ENCODE measurements around the gene CFAP54. TPM values are rescaled to one million over a fixed set of nuclear protein-coding genes. Genes with fewer than 3 reads are reported as not detected.

Gene CFAP54
- total and polyA plus RNA-seq, 2 donors (not counting 3 experiments of a cell fraction or from before 2014, with no cell fraction given): 3.6 to 26.9 TPM

DNA sequence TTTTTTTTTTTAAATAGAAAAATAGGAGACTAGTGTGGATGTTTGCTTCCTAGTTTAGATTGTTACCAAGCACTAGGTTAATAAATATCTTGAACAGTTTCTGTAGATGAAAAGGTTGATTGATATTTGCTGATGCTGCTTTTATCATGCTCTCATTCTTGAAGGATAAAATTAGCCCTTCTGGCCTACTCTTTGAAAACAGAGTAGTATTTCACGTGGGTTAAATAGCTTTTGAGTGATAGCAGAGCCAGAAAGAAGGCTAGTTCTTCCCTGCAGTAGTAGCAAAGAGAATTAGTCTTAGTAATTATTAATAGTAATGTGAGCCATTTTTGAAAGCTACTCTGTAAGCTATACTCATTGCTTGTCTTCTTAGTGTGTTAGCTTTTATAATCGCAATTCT is 422.9 kb downstream of the CFAP54 start:
- dilution Hi-C loops (cut with MboI; ENCODE audit: extremely low pct_ligation_motif_present, low sequenced_read_pairs) (no loop called here), intact Hi-C loops (cut with micrococcal nuclease) (no loop called here)
- no peak overlapping the region for H3K4me3 ChIP-seq (replicated peaks in 1 of 3; ENCODE audit: insufficient read depth in 1 of 3, low read depth in 1 of 3, low read length in 3 of 3)
- no peaks in the 10 kb centered on the region for H3K9me1 ChIP-seq (replicated peaks; ENCODE audit: control insufficient read depth, extremely low read depth, insufficient read depth, low read length)
- H3K36me3 ChIP-seq (ENCODE audit: control insufficient read depth in 2 of 2, extremely low read depth in 1 of 2, insufficient read depth in 2 of 2, low read length in 2 of 2): no peaks in the 10 kb centered on the region
- DNase-seq (ENCODE audit: low read depth, low spot score): no peak
- H3K27me3 ChIP-seq (ENCODE audit: control insufficient read depth in 2 of 2, insufficient read depth in 2 of 2, low read length in 2 of 2): no peaks in the 10 kb centered on the region
- H3K27ac ChIP-seq (ENCODE audit: insufficient read depth, low read depth, low read length): no peak overlapping the region
- CTCF ChIA-PET: interaction anchor here (1.1 kb wide), 1 partner anchor 22 kb away, joined by 4 read pairs; no protein-coding TSS in a partner anchor
- H3K9ac ChIP-seq (replicated peaks; ENCODE audit: extremely low read depth, insufficient read depth, low read length): no peak overlapping the region
- no peak for TF ChIP-seq MAX (IDR thresholded peaks at IDR 0.05; ENCODE audit: insufficient read depth, insufficient read length)
- TF ChIP-seq GATA2 (IDR thresholded peaks at IDR 0.05; ENCODE audit: insufficient read depth, insufficient read length, low read depth, low read length): no peak
- no peak for TF ChIP-seq FOS (IDR thresholded peaks at IDR 0.05; ENCODE audit: borderline replicate concordance, insufficient read depth, low read length)
- TF ChIP-seq, protein P1, sequence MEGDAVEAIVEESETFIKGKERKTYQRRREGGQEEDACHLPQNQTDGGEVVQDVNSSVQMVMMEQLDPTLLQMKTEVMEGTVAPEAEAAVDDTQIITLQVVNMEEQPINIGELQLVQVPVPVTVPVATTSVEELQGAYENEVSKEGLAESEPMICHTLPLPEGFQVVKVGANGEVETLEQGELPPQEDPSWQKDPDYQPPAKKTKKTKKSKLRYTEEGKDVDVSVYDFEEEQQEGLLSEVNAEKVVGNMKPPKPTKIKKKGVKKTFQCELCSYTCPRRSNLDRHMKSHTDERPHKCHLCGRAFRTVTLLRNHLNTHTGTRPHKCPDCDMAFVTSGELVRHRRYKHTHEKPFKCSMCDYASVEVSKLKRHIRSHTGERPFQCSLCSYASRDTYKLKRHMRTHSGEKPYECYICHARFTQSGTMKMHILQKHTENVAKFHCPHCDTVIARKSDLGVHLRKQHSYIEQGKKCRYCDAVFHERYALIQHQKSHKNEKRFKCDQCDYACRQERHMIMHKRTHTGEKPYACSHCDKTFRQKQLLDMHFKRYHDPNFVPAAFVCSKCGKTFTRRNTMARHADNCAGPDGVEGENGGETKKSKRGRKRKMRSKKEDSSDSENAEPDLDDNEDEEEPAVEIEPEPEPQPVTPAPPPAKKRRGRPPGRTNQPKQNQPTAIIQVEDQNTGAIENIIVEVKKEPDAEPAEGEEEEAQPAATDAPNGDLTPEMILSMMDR (IDR thresholded peaks at IDR 0.05; ENCODE audit: extremely low read depth in 1 of 2, insufficient read depth in 1 of 2, low read depth in 1 of 2, low read length in 2 of 2): no peak
- no peak for TF ChIP-seq EZH2 (IDR thresholded peaks at IDR 0.05; ENCODE audit: borderline replicate concordance, low read depth, low read length, severe bottlenecking)
- TF ChIP-seq POLR2AphosphoS5 (IDR thresholded peaks at IDR 0.05; ENCODE audit: insufficient read depth, low read depth, low read length): no peak
- TF ChIP-seq POLR2A (IDR thresholded peaks at IDR 0.05; ENCODE audit: low read depth, low read length): no peak
- TF ChIP-seq MYC (IDR thresholded peaks at IDR 0.05; ENCODE audit: low read depth, low read length): no peak
- TF ChIP-seq JUN (IDR thresholded peaks at IDR 0.05; ENCODE audit: borderline replicate concordance, insufficient read depth, insufficient read length, low read depth): no peak
- no peak for FAIRE-seq
- no peak overlapping the region for H2AFZ ChIP-seq (ENCODE audit: low read depth, low read length)
- peaks cover 19% of the 10 kb centered on the region for H3K4me1 ChIP-seq (ENCODE audit: control insufficient read depth, extremely low read depth, insufficient read depth, low read length)
- no TSS peak for BruUV-seq (replicated peaks)
- H3K9me3 ChIP-seq (replicated peaks; ENCODE audit: control insufficient read depth, insufficient read depth, low read length): no peaks in the 10 kb centered on the region
- H3K4me2 ChIP-seq (ENCODE audit: insufficient read depth, low read length): no peak overlapping the region
- peaks cover 47% of the 10 kb centered on the region for H3K79me2 ChIP-seq (ENCODE audit: control insufficient read depth, insufficient read depth, low read length)
- H4K20me1 ChIP-seq (replicated peaks; ENCODE audit: control insufficient read depth, extremely low read depth, insufficient read depth, low read length): no peaks in the 10 kb centered on the region
- POLR2A ChIA-PET: no interaction called here

All from endothelial cell of umbilical vein (primary cell).